Left lung (tissue), 10 donors: ENCODE results near the gene TSPAN14. TPM values are rescaled to one million over a fixed set of nuclear protein-coding genes. Genes with fewer than 3 reads are reported as not detected.
"Not testable (repeated sequence)": the region's sequence is repeated elsewhere in the genome, so short reads cannot be mapped to it uniquely, and the experiment has no call there.

Experiments used
- ATAC-seq: fragments of 200-7000 bp; cut with Tn5 transposase; one replicate; pipeline ENCODE4 v1.9.1; 2020; ENCODE audit warnings: moderate library complexity
- DNase-seq, 4 donors: peaks; one replicate each; pipeline ENCODE4 v3.0.0-alpha.2; 2013 to 2020
- H3K27ac ChIP-seq, 2 donors: fragments of 200-600 bp; sonication (generic) in 1 of 2; one replicate each; pipeline versions ENCODE4 v1.5.0 to v1.8.0; 2020 to 2021
- H3K27me3 ChIP-seq, 2 donors: fragments of 200-600 bp; sonication (generic) in 1 of 2; one replicate each; pipeline versions ENCODE4 v1.5.0 to v1.8.0; 2020 to 2021
- H3K36me3 ChIP-seq, 2 donors: fragments of 200-600 bp; sonication (generic) in 1 of 2; one replicate each; pipeline versions ENCODE4 v1.5.0 to v1.8.0; 2020 to 2021
- H3K4me1 ChIP-seq, 2 donors: fragments of 200-600 bp; one replicate each; pipeline ENCODE4 v1.8.0; 2021
- H3K4me3 ChIP-seq, 2 donors: fragments of 200-600 bp; sonication (generic) in 1 of 2; one replicate each; pipeline versions ENCODE4 v1.5.0 to v1.8.0; 2020 to 2021; ENCODE audit warnings: mild to moderate bottlenecking in 1 of 2
- H3K9me3 ChIP-seq, 2 donors: fragments of 200-600 bp; sonication (generic) in 1 of 2; one replicate each; pipeline versions ENCODE4 v1.5.0 to v1.8.0; 2020 to 2021
- CTCF ChIP-seq, 2 donors: fragments of 200-600 bp; sonication (generic) in 1 of 2; IDR thresholded peaks; one replicate each; pipeline versions ENCODE4 v1.5.0 to v1.8.0; 2021; ENCODE audit warnings: antibody characterized with exemption in 2 of 2
- intact Hi-C, 2 donors: fragments of 100-400 bp; cut with DNase I; formaldehyde crosslinking; loops; one replicate each; pipeline versions ENCODE4 v1.11.2 to v1.14.2; 2022
- polyA plus RNA-seq, 6 donors: library from polyadenylated mRNA; unstranded; fragments of 120-200 nt; gene quantifications; one replicate each; pipeline ENCODE4 v1.2.1, GENCODE V29; 2013; ENCODE audit not compliant: insufficient read length in 6 of 6
- total RNA-seq, 2 donors: library from RNA; stranded (reverse); fragmentation: NEBNext Ultra II Directional; extraction: Animal tissue kit (Norgen Biotek cat#: 25700); gene quantifications; one replicate each; pipeline ENCODE4 v1.2.1, GENCODE V29; 2021
- donor health status: DM: no; HTN: yes; CAD: no.
- donor health status: DM: no; HTN: no; CAD: no.

Gene TSPAN14
- total and polyA plus RNA-seq, 8 donors = 76.4 to 158 (median 85.9) TPM

DNA sequence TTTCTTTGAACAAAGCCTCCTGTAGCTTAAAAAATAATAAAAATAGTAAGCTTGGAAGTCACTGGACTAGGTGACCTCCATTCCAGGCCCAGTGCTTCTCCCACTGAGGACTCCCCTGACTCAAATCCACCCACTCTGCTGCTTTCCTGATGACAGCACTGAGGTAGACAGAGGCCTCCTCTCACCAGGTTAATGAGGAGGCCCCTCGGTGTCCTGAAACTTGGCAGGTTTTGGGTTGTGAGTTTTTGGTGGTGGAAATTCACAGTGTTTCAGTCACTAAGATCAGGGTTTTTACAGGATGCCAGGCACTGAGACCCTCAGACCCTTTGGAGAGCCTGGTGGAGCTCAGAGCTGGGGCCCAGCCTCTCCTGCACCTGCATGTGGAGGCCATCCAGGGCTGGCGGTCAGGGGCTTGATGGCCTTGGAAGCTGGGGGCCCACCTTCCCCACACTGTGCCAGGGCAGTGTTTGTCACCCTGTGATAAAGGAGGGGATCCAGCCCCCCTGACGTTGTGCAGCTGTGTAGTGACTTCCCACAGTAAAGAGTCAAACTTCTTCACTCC is 19.1 kb downstream of the TSPAN14 start:
- H3K36me3 ChIP-seq = peaks cover 0 to 45% of the 10 kb centered on the region in 2 donors
- H3K4me1 ChIP-seq = peaks cover 35 to 100% of the 10 kb centered on the region in 2 donors
- intact Hi-C loops = no loop called here
- no peak overlapping the region for H3K4me3 ChIP-seq
- no peaks in the 10 kb centered on the region for H3K27me3 ChIP-seq
- ATAC-seq = no peak
- no peaks in the 10 kb centered on the region for H3K9me3 ChIP-seq
- no peak for TF ChIP-seq CTCF (IDR thresholded peaks at IDR 0.05)
- DNase-seq = no peak
- H3K27ac ChIP-seq = peak overlapping the region; percentile 47 to 98

- Histone ChIP-seq H3K36me3 (peaks cover 0 to 38% of the 10 kb centered on the region in 2 donors), H3K9me3 (no peaks in the 10 kb centered on the region), H3K4me1 (peaks cover 29 to 98% of the 10 kb centered on the region in 2 donors), H3K4me3 (no peak overlapping the region), H3K27me3 (no peaks in the 10 kb centered on the region), H3K27ac (peak overlapping the region in 1 of 2 donors; percentile 98)
- DNase-seq (no peak), ATAC-seq (no peak)
- no peak for TF ChIP-seq CTCF (IDR thresholded peaks at IDR 0.05)
- intact Hi-C loops = no loop called here
Measured at GRCh38 chr10:80473692-80474596, 19.8 kb downstream of the TSPAN14 start.

DNA sequence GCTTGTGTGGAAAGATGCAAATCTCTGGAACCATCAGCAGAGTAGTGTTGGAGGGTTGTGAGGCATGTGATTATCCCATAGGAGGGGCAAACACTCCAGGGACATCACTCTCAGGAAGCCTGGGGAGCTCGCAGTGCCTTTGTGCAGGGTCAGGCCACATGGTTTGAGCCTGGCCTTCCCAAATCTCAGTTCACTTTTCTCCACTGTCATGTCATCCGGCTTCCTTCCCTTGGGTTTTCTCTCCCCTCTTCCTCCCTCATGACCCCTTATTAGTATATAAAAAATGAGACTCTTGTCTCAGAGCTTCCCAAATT is 20.4 kb downstream of the TSPAN14 start:
- no peak for TF ChIP-seq CTCF (IDR thresholded peaks at IDR 0.05)
- Histone ChIP-seq H3K4me1 (peaks cover 29 to 91% of the 10 kb centered on the region in 2 donors), H3K4me3 (no peak overlapping the region), H3K27ac (peak overlapping the region in 1 of 2 donors; percentile 98), H3K27me3 (no peaks in the 10 kb centered on the region), H3K9me3 (no peaks in the 10 kb centered on the region), H3K36me3 (peaks cover 0 to 32% of the 10 kb centered on the region in 2 donors)
- DNase-seq (no peak), ATAC-seq (peak; percentile 7)
- intact Hi-C loops = no loop called here

DNA sequence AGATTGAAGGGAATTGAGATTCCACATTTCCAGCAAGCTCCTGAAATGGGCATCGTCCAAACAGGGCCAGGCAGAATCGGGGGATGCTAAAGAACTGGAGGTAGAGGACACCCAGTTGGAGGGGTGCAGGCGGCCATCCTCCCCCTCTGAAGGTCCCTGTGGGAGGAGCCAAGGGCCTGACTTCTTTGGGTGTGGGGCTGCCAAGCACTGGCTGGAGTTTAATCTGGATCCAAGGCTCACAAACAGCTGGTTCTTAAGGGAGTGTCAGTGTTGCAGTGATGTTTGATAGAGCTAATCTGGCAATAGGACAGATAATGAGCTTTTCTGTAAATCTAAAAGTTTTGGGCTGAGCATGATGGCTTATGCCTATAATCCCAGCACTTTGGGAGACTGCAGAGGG is 20.8 kb downstream of the TSPAN14 start:
- Histone ChIP-seq H3K4me3 (no peak overlapping the region), H3K36me3 (peaks cover 0 to 28% of the 10 kb centered on the region in 2 donors), H3K9me3 (no peaks in the 10 kb centered on the region), H3K27me3 (no peaks in the 10 kb centered on the region), H3K4me1 (peaks cover 29 to 88% of the 10 kb centered on the region in 2 donors), H3K27ac (peak overlapping the region; percentile 13 to 98)
- DNase-seq (no peak), ATAC-seq (no peak)
- no peak for TF ChIP-seq CTCF (IDR thresholded peaks at IDR 0.05)
- intact Hi-C loops = no loop called here

GRCh38 chr10:80475641-80476040 is 21.5 kb downstream of the TSPAN14 start:
- DNase-seq, H3K27me3 ChIP-seq, H3K9me3 ChIP-seq, intact Hi-C loops, ATAC-seq, H3K4me3 ChIP-seq: not testable (repeated sequence)
- H3K4me1 ChIP-seq = peaks cover 29 to 81% of the 10 kb centered on the region in 2 donors
- H3K36me3 ChIP-seq = peaks cover 0 to 21% of the 10 kb centered on the region in 2 donors
- peak overlapping the region in 1 of 2 donors; percentile 98 for H3K27ac ChIP-seq
